Fibroblast of lung (primary cell): ENCODE measurements around the gene ATG2A.

ENCODE experiments used
- EZH2 ChIP-seq: IDR thresholded peaks from 2 replicates; pipeline ENCODE4 v1.5.1; 2012; ENCODE audit warnings: low read length, control low read depth, mild to moderate bottlenecking; ENCODE audit errors: missing control alignments
- TF ChIP-seq, protein P1 (sequence below), 2 donors: IDR thresholded peaks in 1 of 2; conservative IDR thresholded peaks in 1 of 2; 1 replicate in 1 of 2; 2 replicates in 1 of 2; pipeline ENCODE4 v1.5.1; 2011 to 2012; ENCODE audit warnings: low read length in 2 of 2, control low read depth in 1 of 2, inconsistent platforms in 1 of 2, low read depth in 1 of 2, mild to moderate bottlenecking in 1 of 2

GRCh38 chr11:64925536-64926436 lies 8.8 kb upstream of the ATG2A start:
- TF ChIP-seq EZH2 = no peak
- TF ChIP-seq, protein P1, sequence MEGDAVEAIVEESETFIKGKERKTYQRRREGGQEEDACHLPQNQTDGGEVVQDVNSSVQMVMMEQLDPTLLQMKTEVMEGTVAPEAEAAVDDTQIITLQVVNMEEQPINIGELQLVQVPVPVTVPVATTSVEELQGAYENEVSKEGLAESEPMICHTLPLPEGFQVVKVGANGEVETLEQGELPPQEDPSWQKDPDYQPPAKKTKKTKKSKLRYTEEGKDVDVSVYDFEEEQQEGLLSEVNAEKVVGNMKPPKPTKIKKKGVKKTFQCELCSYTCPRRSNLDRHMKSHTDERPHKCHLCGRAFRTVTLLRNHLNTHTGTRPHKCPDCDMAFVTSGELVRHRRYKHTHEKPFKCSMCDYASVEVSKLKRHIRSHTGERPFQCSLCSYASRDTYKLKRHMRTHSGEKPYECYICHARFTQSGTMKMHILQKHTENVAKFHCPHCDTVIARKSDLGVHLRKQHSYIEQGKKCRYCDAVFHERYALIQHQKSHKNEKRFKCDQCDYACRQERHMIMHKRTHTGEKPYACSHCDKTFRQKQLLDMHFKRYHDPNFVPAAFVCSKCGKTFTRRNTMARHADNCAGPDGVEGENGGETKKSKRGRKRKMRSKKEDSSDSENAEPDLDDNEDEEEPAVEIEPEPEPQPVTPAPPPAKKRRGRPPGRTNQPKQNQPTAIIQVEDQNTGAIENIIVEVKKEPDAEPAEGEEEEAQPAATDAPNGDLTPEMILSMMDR (conservative IDR thresholded peaks at IDR 0.05 in 1 of 2, IDR thresholded peaks at IDR 0.05 in 1 of 2; ENCODE audit: low read depth in 1 of 2, low read length in 2 of 2) = no peak
